Activated T-helper 1 cell treated with anti-CD3 and anti-CD28 coated beads, Interleukin-2, amount 50 U/mL, for 16 hours (primary cell): ENCODE data around the gene PRKAB1.
"Not testable (repeated sequence)": the region's sequence is repeated elsewhere in the genome, so short reads cannot be mapped to it uniquely, and the experiment has no call there.

Source experiments
- DNase-seq, 2 donors: peaks; one replicate each; pipeline ENCODE4 v3.0.0-alpha.2; 2020; ENCODE audit warnings: low read depth in 1 of 2, low spot score in 1 of 2

Gene PRKAB1

GRCh38 chr12:119667577-119668323 is at the start of gene PRKAB1:
PRKAB1 (plus strand) TSS chr12:119668133; CDS start chr12:119668245, 112 bp downstream.
- peak; percentile 88 to 93 for DNase-seq

- DNase-seq: not testable (repeated sequence)
These were observed 49.5 kb upstream of the PRKAB1 start for GRCh38 chr12:119618328-119618896.

GRCh38 chr12:119620490-119620889 is 47.4 kb upstream of the PRKAB1 start:
- DNase-seq: no peak

GRCh38 chr12:119621878-119622277 is 46.1 kb upstream of the PRKAB1 start:
- DNase-seq: no peak

- DNase-seq: no peak
These were observed 43.0 kb upstream of the PRKAB1 start for GRCh38 chr12:119624966-119625365.

- no peak for DNase-seq
These were observed 40.8 kb upstream of the PRKAB1 start for GRCh38 chr12:119627019-119627643.

- no peak for DNase-seq
These were observed 40.2 kb upstream of the PRKAB1 start for GRCh38 chr12:119627686-119628085.

- DNase-seq: no peak
These were observed 37.6 kb upstream of the PRKAB1 start for GRCh38 chr12:119630223-119630780.

GRCh38 chr12:119630962-119631550 is 36.9 kb upstream of the PRKAB1 start:
- DNase-seq: no peak

GRCh38 chr12:119631930-119632678 is 35.8 kb upstream of the PRKAB1 start:
- no peak for DNase-seq

- DNase-seq: no peak
These were observed 33.2 kb upstream of the PRKAB1 start for GRCh38 chr12:119634743-119635142.

- no peak for DNase-seq
These were observed 24.9 kb upstream of the PRKAB1 start for GRCh38 chr12:119642986-119643385.

GRCh38 chr12:119644930-119645329 is 23.0 kb upstream of the PRKAB1 start:
- DNase-seq: no peak

GRCh38 chr12:119645535-119646059 is 22.3 kb upstream of the PRKAB1 start:
- no peak for DNase-seq

- DNase-seq: no peak
These were observed 18.6 kb upstream of the PRKAB1 start for GRCh38 chr12:119649202-119649808.

GRCh38 chr12:119652665-119653064 is 15.3 kb upstream of the PRKAB1 start:
- DNase-seq: no peak

GRCh38 chr12:119657001-119657400 is 10.9 kb upstream of the PRKAB1 start:
- DNase-seq: not testable (repeated sequence)

- DNase-seq: not testable (repeated sequence)
These were observed 9.8 kb upstream of the PRKAB1 start for GRCh38 chr12:119658166-119658565.

GRCh38 chr12:119659289-119659897 is 8.5 kb upstream of the PRKAB1 start:
- no peak for DNase-seq

GRCh38 chr12:119660076-119660475 is 7.9 kb upstream of the PRKAB1 start:
- no peak for DNase-seq
